Measurements from ENCODE around the gene TRA2B.
"Not testable (repeated sequence)": the region's sequence is repeated elsewhere in the genome, so short reads cannot be mapped to it uniquely, and the experiment has no call there.

Gene TRA2B

GRCh38 chr3:185927501-185928200 is 10.2 kb downstream of the TRA2B start:
- DNase-seq (ENCODE audit: low read depth): no peak

- DNase-seq (ENCODE audit: low read depth): no peak
Measured at GRCh38 chr3:185926445-185926844, 11.4 kb downstream of the TRA2B start.

- DNase-seq (ENCODE audit: low read depth): no peak
Measured at GRCh38 chr3:185925353-185925752, 12.5 kb downstream of the TRA2B start.

- no peak for DNase-seq (ENCODE audit: low read depth)
Measured at GRCh38 chr3:185924375-185924774, 13.4 kb downstream of the TRA2B start.

- no peak for DNase-seq (ENCODE audit: low read depth)
Measured at GRCh38 chr3:185920184-185920583, 17.6 kb downstream of the TRA2B start.

- DNase-seq (ENCODE audit: low read depth): no peak
Measured at GRCh38 chr3:185916042-185916833, 21.6 kb downstream of the TRA2B start.

- DNase-seq (ENCODE audit: low read depth): no peak
Measured at GRCh38 chr3:185915642-185916041, 22.2 kb downstream of the TRA2B start.

- DNase-seq (ENCODE audit: low read depth): no peak
Measured at GRCh38 chr3:185914911-185915629, 22.7 kb downstream of the TRA2B start.

GRCh38 chr3:185912929-185913901 is 24.6 kb downstream of the TRA2B start:
- no peak for DNase-seq (ENCODE audit: low read depth)

GRCh38 chr3:185912512-185912911 is 25.3 kb downstream of the TRA2B start:
- no peak for DNase-seq (ENCODE audit: low read depth)

- not testable (repeated sequence) for DNase-seq (ENCODE audit: low read depth)
Measured at GRCh38 chr3:185911076-185911448, 26.8 kb downstream of the TRA2B start.

- not testable (repeated sequence) for DNase-seq (ENCODE audit: low read depth)
Measured at GRCh38 chr3:185910322-185911075, 27.3 kb downstream of the TRA2B start.

GRCh38 chr3:185909913-185910312 is 27.9 kb downstream of the TRA2B start:
- DNase-seq (ENCODE audit: low read depth): not testable (repeated sequence)

GRCh38 chr3:185900228-185900627 is 37.6 kb downstream of the TRA2B start:
- DNase-seq (ENCODE audit: low read depth): peak; percentile 91

- no peak for DNase-seq (ENCODE audit: low read depth)
Measured at GRCh38 chr3:185896636-185897035, 41.2 kb downstream of the TRA2B start.

- no peak for DNase-seq (ENCODE audit: low read depth)
Measured at GRCh38 chr3:185887066-185887465, 50.7 kb downstream of the TRA2B start.

- no peak for DNase-seq (ENCODE audit: low read depth)
Measured at GRCh38 chr3:185884641-185885040, 53.2 kb downstream of the TRA2B start.

GRCh38 chr3:185881926-185882325 is 55.9 kb downstream of the TRA2B start:
- DNase-seq (ENCODE audit: low read depth): no peak

- no peak for DNase-seq (ENCODE audit: low read depth)
Measured at GRCh38 chr3:185880600-185880999, 57.2 kb downstream of the TRA2B start.

- DNase-seq (ENCODE audit: low read depth): no peak
Measured at GRCh38 chr3:185878920-185879319, 58.9 kb downstream of the TRA2B start.

GRCh38 chr3:185874119-185874518 is 63.7 kb downstream of the TRA2B start:
- no peak for DNase-seq (ENCODE audit: low read depth)

Measured in stromal cell of bone marrow (primary cell).